Measurements from ENCODE around the gene PLGRKT.

The PLGRKT gene

DNA sequence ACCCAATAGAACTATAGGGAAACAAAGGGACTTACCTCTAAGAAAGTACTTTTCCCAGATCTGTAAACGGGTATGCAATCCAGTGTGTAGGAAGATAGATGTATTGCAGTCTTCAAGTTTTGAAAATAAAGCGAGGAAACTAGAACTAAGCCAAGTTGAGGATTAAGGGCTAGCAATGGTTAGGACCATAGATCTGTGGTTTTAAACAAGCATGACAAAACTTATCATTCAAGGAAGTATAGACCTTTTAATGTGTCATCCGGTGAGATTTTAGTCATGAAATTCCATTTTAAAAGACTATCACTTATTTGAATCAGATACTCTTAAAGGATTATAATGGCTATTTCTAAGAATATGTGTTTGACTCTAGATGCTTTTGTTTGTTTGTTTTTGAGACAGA, 33.1 kb upstream of the PLGRKT start:
- TF ChIP-seq TAF1 (IDR thresholded peaks at IDR 0.05; ENCODE audit: borderline replicate concordance, insufficient read depth, low read length) (no peak), FOXP2 (optimal IDR thresholded peaks at IDR 0.05; ENCODE audit: borderline replicate concordance, extremely low read depth, extremely low read length, insufficient read depth) (no peak), POLR2AphosphoS5 (IDR thresholded peaks at IDR 0.05; ENCODE audit: low read depth, low read length) (no peak), SIN3A (IDR thresholded peaks at IDR 0.05; ENCODE audit: borderline replicate concordance, insufficient read depth, low read length) (no peak)
- TF ChIP-seq, protein P1, sequence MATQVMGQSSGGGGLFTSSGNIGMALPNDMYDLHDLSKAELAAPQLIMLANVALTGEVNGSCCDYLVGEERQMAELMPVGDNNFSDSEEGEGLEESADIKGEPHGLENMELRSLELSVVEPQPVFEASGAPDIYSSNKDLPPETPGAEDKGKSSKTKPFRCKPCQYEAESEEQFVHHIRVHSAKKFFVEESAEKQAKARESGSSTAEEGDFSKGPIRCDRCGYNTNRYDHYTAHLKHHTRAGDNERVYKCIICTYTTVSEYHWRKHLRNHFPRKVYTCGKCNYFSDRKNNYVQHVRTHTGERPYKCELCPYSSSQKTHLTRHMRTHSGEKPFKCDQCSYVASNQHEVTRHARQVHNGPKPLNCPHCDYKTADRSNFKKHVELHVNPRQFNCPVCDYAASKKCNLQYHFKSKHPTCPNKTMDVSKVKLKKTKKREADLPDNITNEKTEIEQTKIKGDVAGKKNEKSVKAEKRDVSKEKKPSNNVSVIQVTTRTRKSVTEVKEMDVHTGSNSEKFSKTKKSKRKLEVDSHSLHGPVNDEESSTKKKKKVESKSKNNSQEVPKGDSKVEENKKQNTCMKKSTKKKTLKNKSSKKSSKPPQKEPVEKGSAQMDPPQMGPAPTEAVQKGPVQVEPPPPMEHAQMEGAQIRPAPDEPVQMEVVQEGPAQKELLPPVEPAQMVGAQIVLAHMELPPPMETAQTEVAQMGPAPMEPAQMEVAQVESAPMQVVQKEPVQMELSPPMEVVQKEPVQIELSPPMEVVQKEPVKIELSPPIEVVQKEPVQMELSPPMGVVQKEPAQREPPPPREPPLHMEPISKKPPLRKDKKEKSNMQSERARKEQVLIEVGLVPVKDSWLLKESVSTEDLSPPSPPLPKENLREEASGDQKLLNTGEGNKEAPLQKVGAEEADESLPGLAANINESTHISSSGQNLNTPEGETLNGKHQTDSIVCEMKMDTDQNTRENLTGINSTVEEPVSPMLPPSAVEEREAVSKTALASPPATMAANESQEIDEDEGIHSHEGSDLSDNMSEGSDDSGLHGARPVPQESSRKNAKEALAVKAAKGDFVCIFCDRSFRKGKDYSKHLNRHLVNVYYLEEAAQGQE (IDR thresholded peaks at IDR 0.05; ENCODE audit: insufficient read depth in 1 of 2, low read depth in 2 of 2, low read length in 2 of 2): no peak

GRCh38 chr9:5470122-5470521, 32.4 kb upstream of the PLGRKT start:
- no peak for TF ChIP-seq SIN3A (IDR thresholded peaks at IDR 0.05; ENCODE audit: borderline replicate concordance, insufficient read depth, low read length)
- TF ChIP-seq, protein P1 (IDR thresholded peaks at IDR 0.05; ENCODE audit: insufficient read depth in 1 of 2, low read depth in 2 of 2, low read length in 2 of 2): no peak
- TF ChIP-seq FOXP2 (optimal IDR thresholded peaks at IDR 0.05; ENCODE audit: borderline replicate concordance, extremely low read depth, extremely low read length, insufficient read depth): no peak
- TF ChIP-seq POLR2AphosphoS5 (IDR thresholded peaks at IDR 0.05; ENCODE audit: low read depth, low read length): no peak
- no peak for TF ChIP-seq TAF1 (IDR thresholded peaks at IDR 0.05; ENCODE audit: borderline replicate concordance, insufficient read depth, low read length)

DNA sequence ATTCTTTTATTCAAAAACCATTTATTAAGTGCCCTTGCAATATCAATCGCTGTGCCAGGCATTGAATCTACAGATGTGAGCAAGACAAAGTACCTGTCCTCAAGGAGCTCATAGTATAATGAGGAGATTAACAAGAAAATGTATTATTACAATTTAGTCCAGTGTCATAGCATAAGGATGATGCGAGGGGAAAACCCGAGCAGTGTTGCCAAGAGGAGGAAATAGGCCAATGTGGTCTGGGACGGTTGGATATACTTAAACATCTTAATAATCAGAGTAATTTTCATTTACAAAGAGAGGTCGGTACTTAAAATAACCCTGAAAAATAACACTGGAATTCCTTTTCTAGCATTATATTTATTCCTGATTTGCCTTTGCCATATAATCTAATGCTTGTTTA, 31.1 kb upstream of the PLGRKT start:
- no peak for TF ChIP-seq TAF1 (IDR thresholded peaks at IDR 0.05; ENCODE audit: borderline replicate concordance, insufficient read depth, low read length)
- TF ChIP-seq SIN3A (IDR thresholded peaks at IDR 0.05; ENCODE audit: borderline replicate concordance, insufficient read depth, low read length): no peak
- TF ChIP-seq, protein P1 (IDR thresholded peaks at IDR 0.05; ENCODE audit: insufficient read depth in 1 of 2, low read depth in 2 of 2, low read length in 2 of 2): no peak
- TF ChIP-seq POLR2AphosphoS5 (IDR thresholded peaks at IDR 0.05; ENCODE audit: low read depth, low read length): no peak
- TF ChIP-seq FOXP2 (optimal IDR thresholded peaks at IDR 0.05; ENCODE audit: borderline replicate concordance, extremely low read depth, extremely low read length, insufficient read depth): no peak

DNA sequence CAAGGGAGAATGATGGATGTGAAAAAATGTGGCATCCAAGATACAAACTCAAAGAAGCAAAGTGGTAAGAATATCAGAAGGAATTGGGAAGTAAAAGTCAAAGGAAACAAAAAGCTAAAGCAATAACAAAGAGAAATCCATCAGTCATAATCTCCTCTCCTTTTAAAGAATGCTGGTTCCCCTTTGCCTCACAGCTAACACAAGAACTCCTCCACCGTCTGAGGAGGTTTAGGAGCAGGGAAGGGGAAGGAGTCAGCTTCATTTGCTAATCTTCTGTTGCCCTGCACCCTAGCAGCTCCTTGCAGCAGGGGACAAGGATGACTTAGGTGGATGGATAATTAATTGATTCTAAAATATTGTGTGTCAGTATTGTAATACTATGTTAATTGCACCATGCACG, 29.0 kb upstream of the PLGRKT start:
- no peak for TF ChIP-seq TAF1 (IDR thresholded peaks at IDR 0.05; ENCODE audit: borderline replicate concordance, insufficient read depth, low read length)
- TF ChIP-seq POLR2AphosphoS5 (IDR thresholded peaks at IDR 0.05; ENCODE audit: low read depth, low read length): no peak

GRCh38 chr9:5466005-5466404, 28.3 kb upstream of the PLGRKT start:
- TF ChIP-seq TAF1 (IDR thresholded peaks at IDR 0.05; ENCODE audit: borderline replicate concordance, insufficient read depth, low read length) (no peak), SIN3A (IDR thresholded peaks at IDR 0.05; ENCODE audit: borderline replicate concordance, insufficient read depth, low read length) (no peak), FOXP2 (optimal IDR thresholded peaks at IDR 0.05; ENCODE audit: borderline replicate concordance, extremely low read depth, extremely low read length, insufficient read depth) (no peak), POLR2AphosphoS5 (IDR thresholded peaks at IDR 0.05; ENCODE audit: low read depth, low read length) (no peak)
- TF ChIP-seq, protein P1 (IDR thresholded peaks at IDR 0.05; ENCODE audit: insufficient read depth in 1 of 2, low read depth in 2 of 2, low read length in 2 of 2): no peak
